Stimulated activated CD4-positive, alpha-beta T cell treated with anti-CD3 and anti-CD28 coated beads, Interleukin-12 subunit alpha, Interleukin-12 subunit beta, amount 100 ng/mL, for 24 hours (primary cell): Measurements from ENCODE around the gene ANKH.
A peak's percentile ranks its signal among the peaks of the same experiment; 100 is the strongest.

ENCODE experiments used
- DNase-seq, 2 experiments: peaks; one replicate each; pipeline ENCODE4 v3.0.0-alpha.2; 2020; ENCODE audit warnings: low read depth in 2 of 2

The ANKH gene

DNA sequence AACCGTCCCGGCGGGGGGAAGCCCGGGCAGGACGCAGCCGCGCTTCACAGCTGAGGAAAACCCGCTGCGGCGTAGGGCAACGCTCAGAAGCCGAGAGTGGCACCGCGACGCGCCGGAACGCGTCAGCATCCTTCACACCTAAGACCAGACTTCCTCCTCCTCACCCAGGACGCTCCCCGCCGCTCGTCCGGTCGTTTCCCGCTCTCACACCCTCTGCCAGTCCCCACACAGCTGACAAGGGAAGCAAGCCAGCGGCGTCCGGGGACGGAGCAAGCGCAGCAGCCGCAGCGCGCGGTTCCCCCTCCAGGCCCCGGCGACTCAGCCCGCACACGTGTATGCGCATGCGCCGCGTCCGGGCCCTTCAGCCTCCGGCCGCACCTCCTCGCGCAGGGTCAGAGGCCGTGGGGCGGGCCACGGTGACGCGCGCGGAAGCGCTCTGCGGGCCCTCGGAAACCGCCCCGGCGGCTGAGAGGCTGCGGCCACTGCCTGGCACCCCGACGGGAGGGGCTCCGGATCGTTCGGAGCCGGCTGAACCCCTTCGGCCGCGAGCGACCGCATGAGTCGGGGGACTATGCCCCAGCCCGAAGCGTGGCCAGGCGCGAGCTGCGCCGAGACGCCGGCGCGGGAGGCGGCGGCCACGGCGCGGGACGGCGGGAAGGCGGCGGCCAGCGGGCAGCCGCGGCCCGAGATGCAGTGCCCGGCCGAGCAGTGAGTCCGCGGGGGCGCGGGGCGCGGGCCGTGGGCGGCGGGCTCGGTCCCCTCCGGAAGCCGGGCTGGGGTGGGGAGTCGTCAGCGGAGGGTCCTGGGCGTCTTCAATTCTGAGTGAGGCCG, 207.1 kb downstream of the ANKH start, which contains the start of gene OTULIN:
TSS of gene OTULIN (plus strand) at position 449 of the 831 bp plus-strand sequence. CDS start at position 557, 108 bp downstream.
- DNase-seq = peak; percentile 70 to 79

DNA sequence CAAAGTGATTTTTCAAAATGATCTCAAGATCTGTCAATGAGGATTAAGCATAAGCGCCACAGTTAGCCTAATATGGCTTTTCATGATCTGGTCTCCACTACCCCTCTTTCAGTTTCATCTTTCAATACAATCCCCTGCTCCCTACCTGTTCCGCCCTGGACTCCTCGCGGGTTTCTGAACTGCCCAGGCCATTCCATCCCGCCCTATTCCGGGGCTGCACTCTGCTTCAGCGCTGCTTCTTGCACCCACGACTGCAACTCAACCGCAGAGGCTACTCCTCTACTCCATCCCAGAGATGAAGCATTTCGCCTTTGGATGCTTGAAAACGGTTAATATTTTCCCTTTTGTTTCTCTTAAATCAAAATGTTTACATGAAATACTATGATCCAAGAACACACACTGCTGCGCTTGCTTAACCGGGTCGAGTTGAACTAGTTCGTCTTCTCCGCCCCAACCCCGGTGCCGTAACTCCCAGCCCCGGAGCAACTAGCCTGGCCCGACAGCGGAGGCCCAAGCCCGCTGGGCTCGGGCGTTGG, 207.8 kb downstream of the ANKH start:
- no peak for DNase-seq

DNA sequence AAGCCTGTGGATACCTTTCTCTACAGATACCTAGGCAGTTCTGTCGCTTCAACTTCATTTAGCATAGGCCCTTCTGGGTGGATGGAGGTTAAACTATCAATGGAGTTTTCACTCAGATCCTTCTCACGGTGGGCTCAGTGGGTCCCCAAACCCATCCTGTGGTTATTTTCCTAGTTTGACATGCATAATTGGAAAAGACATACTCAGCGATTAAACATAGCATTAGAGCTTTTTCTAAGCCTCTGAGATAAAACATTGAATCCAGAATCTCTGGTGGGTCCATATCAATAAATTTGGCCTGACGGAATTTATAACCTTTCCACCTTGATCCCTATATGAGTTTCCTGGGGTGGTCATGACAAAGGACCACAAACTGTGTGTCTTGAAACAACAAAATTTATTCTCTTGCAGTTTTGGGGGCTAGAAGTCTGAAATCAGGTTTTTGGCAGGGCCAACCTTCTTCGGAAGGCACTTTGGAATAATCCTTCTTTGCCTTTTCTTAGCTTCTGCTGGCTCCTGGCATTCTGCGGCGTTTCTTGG, 208.8 kb downstream of the ANKH start:
- no peak for DNase-seq

DNA sequence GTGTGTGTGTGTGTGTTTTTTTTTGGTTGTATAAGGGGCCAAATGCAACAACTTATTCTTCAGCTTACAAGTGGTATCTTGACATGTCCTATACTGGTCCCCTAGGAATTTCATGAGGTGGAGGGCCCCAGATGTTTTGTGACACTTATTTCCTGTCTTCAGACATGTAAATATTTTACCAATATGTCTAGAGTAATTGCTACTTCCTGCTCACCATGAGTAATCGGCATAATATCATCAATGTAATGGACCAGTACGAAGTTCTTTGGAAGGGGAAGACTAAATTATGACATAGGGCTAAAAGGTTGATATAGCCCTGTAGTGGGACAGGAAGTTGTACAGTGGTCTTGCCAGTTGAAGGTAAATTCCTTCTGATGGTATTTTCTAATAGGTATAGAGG, 210.7 kb downstream of the ANKH start:
- no peak for DNase-seq

DNA sequence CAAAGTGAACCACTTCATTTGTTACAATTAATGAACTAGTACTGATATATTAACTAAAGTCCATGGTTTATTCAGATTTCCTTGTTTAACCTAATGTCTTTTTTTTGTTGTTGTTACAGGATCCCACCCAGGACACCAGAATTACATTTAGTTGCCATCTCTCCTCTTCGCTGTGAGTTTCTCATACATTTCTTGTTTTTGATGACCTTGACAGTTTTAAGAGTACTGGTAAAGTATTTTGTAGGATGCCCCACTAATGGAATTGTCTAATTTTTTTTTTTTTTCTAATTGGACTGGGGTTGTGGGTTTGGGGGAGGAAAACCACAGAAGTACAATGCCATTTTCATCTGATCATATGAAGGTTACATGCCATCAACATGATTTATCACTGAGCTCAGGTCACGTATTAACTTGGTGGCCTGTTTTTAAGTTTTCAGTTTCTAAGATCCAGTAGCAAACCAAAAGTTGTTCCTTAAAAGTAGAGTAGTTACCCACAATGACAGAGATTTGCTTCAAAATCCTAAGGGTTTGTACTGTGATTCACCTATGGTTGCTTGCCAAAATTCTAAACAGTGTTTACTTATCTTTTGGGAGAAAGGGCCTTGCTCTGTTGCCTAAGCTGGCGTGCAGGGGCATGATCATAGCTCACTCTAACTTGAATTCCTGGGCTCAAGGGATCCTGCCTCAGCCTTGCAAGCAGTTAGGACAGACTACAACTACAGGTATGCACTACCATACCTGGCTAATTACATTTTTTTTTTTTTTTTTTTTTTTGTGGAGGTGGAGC, 211.6 kb downstream of the ANKH start:
- no peak for DNase-seq

DNA sequence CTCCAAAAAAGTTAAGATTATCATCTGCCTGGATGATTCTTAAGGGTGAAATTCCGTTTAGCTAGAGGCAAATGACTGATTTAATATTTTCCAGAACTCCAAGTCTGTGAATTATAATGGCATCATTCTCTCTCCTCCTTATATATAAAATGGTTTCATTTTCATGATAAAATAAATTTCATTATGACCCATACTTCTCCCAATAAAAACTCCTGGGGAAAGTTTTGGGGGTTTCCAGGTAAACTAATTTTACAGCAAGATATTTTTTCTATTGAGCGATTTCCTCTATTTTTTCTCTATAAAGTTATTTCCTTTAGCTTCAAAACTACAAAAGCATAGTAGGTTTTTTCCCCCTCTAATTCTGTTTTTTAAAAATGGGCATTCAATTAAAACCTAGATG, 214.7 kb downstream of the ANKH start:
- DNase-seq = no peak

DNA sequence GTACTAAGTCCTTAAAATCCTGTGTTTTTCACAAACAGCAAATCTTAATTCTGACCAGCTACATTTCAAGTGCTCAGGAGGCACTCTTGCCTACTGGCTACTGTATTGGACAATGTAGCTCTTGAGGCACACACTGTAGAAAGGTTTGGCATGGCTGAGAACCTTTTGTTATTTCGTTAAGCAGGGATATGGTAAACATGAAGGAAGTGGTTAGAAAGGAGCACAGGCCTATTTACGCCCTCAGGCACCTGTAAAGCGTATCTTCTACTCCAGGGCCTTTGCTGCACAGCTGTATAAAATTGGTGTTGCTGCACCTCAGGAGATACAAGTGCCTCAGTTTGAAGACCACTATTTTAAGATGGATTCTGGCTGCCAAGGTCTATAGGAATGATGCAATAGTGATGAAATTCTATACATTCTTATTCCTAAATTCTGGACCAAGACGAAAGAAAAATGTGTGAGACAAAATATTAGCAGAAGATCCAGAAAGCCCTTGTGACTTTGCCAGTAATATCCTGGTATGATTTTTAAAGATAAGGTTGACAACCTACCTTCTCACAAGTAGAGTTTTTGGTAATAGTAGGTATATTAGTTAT, 216.3 kb downstream of the ANKH start:
- no peak for DNase-seq
